Mammary epithelial cell (primary cell): ENCODE measurements around the gene NKX6-1.

ENCODE experiments used
- EZH2 ChIP-seq: IDR thresholded peaks from 2 replicates; pipeline ENCODE4 v1.6.1; 2012; ENCODE audit warnings: low read length, inconsistent platforms, borderline replicate concordance
- TF ChIP-seq, protein P1 (sequence below), 2 donors: IDR thresholded peaks in 1 of 2; conservative IDR thresholded peaks in 1 of 2; 2 replicates each; pipeline ENCODE4 v1.5.1; 2011 to 2012; ENCODE audit warnings: inconsistent platforms in 2 of 2, low read length in 2 of 2, mild to moderate bottlenecking in 2 of 2, control low read depth in 1 of 2, low read depth in 1 of 2; ENCODE audit not compliant: insufficient read depth in 1 of 2; ENCODE audit errors: extremely low read depth in 1 of 2

DNA sequence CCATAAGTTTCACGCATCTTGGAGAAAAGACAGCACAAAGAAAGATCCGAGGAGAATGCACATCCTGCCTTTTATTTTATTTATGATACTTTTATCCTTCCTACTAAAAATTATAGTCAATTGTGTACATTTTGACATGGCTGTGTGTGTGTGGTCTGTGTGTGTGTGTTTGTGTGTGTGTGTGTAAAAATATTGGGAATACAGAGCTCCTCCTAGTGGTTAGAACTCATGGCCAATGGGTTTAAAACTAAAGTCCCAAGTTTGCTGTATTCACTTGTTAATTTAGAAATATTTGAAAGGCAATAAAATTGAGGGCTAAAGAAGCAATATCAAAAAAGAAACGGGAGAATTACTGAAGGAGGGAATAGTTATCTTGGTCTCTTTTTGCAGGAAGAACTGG lies 47.5 kb downstream of the NKX6-1 start:
- TF ChIP-seq, protein P1, sequence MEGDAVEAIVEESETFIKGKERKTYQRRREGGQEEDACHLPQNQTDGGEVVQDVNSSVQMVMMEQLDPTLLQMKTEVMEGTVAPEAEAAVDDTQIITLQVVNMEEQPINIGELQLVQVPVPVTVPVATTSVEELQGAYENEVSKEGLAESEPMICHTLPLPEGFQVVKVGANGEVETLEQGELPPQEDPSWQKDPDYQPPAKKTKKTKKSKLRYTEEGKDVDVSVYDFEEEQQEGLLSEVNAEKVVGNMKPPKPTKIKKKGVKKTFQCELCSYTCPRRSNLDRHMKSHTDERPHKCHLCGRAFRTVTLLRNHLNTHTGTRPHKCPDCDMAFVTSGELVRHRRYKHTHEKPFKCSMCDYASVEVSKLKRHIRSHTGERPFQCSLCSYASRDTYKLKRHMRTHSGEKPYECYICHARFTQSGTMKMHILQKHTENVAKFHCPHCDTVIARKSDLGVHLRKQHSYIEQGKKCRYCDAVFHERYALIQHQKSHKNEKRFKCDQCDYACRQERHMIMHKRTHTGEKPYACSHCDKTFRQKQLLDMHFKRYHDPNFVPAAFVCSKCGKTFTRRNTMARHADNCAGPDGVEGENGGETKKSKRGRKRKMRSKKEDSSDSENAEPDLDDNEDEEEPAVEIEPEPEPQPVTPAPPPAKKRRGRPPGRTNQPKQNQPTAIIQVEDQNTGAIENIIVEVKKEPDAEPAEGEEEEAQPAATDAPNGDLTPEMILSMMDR (conservative IDR thresholded peaks at IDR 0.05 in 1 of 2, IDR thresholded peaks at IDR 0.05 in 1 of 2; ENCODE audit: extremely low read depth in 1 of 2, insufficient read depth in 1 of 2, low read depth in 1 of 2, low read length in 2 of 2) = peak; percentile 52 to 56
- no peak for TF ChIP-seq EZH2
